RWPE2 (cell line): ENCODE measurements around the gene IDI2.
A peak's percentile ranks its signal among the peaks of the same experiment; 100 is the strongest.
"Not testable (repeated sequence)": the region's sequence is repeated elsewhere in the genome, so short reads cannot be mapped to it uniquely, and the experiment has no call there.

Experiments
- ATAC-seq: fragments of 200-7000 bp; cut with Tn5 transposase; 3 replicates; pipeline ENCODE4 v1.9.1; 2021; ENCODE audit warnings: low read depth
- DNase-seq: peaks from one replicate; pipeline ENCODE4 v3.0.0-alpha.2; 2020; ENCODE audit warnings: low spot score
- H3K27ac ChIP-seq: fragments of 450-650 bp; 2 replicates; pipeline ENCODE4 v1.5.1; 2017; ENCODE audit warnings: mild to moderate bottlenecking; ENCODE audit not compliant: poor library complexity, severe bottlenecking
- H3K27me3 ChIP-seq: fragments of 250-450 bp; sonication (Bioruptor Pico); 2 replicates; pipeline ENCODE4 v1.5.1; 2021; ENCODE audit warnings: mild to moderate bottlenecking, moderate library complexity; ENCODE audit not compliant: insufficient read depth, poor library complexity, severe bottlenecking
- H3K36me3 ChIP-seq: fragments of 250-450 bp; sonication (Bioruptor Pico); 2 replicates; pipeline ENCODE4 v1.5.1; 2020; ENCODE audit warnings: low read depth, mild to moderate bottlenecking, moderate library complexity
- H3K4me1 ChIP-seq: fragments of 250-450 bp; sonication (Bioruptor Pico); 2 replicates; pipeline ENCODE4 v1.5.1; 2021; ENCODE audit warnings: mild to moderate bottlenecking, moderate library complexity; ENCODE audit not compliant: insufficient read depth, poor library complexity, severe bottlenecking
- H3K4me3 ChIP-seq: fragments of 250-450 bp; sonication (Bioruptor Pico); 2 replicates; pipeline ENCODE4 v1.5.1; 2021; ENCODE audit warnings: mild to moderate bottlenecking, moderate library complexity; ENCODE audit not compliant: severe bottlenecking
- H3K9me3 ChIP-seq: fragments of 250-450 bp; sonication (Bioruptor Pico); 2 replicates; pipeline ENCODE4 v1.5.1; 2021; ENCODE audit warnings: mild to moderate bottlenecking, moderate library complexity; ENCODE audit not compliant: severe bottlenecking
- TF ChIP-seq, protein P1 (sequence below): fragments of 450-650 bp; IDR thresholded peaks from one replicate; pipeline ENCODE4 v1.5.1; 2017; ENCODE audit warnings: mild to moderate bottlenecking, moderate library complexity; ENCODE audit not compliant: poor library complexity, severe bottlenecking

Gene IDI2

DNA sequence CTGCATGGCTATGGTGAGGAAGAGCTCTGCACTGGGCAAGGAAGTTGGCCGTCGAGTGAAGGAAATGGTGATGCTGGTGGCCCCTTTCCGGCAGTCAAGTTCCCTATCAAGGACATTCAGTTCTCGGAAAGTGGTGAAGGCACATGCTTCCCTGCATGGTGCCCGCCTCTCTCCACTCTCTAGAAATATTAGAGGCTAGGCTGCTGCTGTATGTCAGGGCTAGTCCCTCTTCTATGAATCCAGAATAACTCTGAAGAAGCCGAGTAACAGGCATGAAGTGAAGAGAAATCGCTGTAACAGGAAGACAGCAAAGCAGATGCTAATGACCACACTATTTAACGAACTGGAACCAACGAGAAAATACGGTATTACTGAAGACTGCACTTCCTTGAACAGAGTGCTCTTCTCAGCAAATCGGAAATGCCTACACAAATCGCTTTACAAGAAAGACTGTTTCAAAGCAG lies 17.9 kb upstream of the IDI2 start:
- Histone ChIP-seq H3K4me1 (peaks cover 3% of the 10 kb centered on the region), H3K9me3 (no peaks in the 10 kb centered on the region), H3K36me3 (peaks cover 79% of the 10 kb centered on the region), H3K27ac (peak overlapping the region; percentile 9), H3K4me3 (no peak overlapping the region), H3K27me3 (no peaks in the 10 kb centered on the region)
- DNase-seq: no peak
- TF ChIP-seq, protein P1, sequence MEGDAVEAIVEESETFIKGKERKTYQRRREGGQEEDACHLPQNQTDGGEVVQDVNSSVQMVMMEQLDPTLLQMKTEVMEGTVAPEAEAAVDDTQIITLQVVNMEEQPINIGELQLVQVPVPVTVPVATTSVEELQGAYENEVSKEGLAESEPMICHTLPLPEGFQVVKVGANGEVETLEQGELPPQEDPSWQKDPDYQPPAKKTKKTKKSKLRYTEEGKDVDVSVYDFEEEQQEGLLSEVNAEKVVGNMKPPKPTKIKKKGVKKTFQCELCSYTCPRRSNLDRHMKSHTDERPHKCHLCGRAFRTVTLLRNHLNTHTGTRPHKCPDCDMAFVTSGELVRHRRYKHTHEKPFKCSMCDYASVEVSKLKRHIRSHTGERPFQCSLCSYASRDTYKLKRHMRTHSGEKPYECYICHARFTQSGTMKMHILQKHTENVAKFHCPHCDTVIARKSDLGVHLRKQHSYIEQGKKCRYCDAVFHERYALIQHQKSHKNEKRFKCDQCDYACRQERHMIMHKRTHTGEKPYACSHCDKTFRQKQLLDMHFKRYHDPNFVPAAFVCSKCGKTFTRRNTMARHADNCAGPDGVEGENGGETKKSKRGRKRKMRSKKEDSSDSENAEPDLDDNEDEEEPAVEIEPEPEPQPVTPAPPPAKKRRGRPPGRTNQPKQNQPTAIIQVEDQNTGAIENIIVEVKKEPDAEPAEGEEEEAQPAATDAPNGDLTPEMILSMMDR: no peak
- no peak for ATAC-seq

DNA sequence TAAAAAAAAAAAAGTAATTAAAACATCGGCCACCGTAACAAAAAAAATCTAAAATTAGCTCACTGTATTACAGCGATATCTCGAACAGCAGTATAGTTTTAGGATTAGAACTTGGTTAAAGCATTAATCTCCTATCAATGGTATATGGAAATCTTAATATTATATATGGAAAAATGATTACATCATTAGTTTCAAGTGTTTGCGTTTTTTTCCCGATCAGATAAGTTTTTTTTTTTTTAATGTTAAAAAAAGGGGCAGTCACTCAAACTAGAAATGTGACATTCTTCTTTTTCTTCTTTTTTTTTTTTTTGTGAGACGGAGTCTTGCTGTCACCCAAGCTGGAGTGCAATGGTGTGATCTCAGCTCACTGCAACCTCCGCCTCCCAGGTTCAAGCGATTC lies 15.9 kb upstream of the IDI2 start:
- Histone ChIP-seq H3K27ac (no peak overlapping the region), H3K4me1 (peaks cover 3% of the 10 kb centered on the region), H3K36me3 (peaks cover 69% of the 10 kb centered on the region), H3K27me3 (no peaks in the 10 kb centered on the region), H3K4me3 (no peak overlapping the region), H3K9me3 (no peaks in the 10 kb centered on the region)
- TF ChIP-seq, protein P1: no peak
- ATAC-seq (no peak), DNase-seq (no peak)

DNA sequence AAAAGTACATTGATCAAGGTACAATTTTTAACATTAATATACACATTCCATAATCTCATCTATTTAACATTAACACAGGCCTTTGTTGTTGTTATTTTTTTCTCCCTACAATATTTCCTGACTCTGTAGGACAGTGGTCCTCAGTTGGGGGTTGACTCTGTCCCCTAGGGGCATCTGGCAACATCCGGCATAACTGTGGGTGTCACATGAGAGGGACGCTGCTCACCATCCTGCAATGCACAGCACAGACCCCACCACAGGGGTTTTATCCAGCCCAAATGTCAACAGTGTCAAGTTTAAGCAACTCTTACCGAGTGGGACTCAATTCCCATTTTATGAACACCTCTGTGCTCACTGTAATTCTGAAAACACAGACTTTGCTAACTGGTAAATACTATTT lies 14.5 kb upstream of the IDI2 start:
- ATAC-seq: no peak
- H3K27ac ChIP-seq: no peak overlapping the region
- H3K4me3 ChIP-seq: no peak overlapping the region
- H3K36me3 ChIP-seq: peaks cover 59% of the 10 kb centered on the region
- no peaks in the 10 kb centered on the region for H3K27me3 ChIP-seq
- TF ChIP-seq, protein P1: no peak
- peaks cover 3% of the 10 kb centered on the region for H3K4me1 ChIP-seq
- DNase-seq: no peak
- H3K9me3 ChIP-seq: no peaks in the 10 kb centered on the region

DNA sequence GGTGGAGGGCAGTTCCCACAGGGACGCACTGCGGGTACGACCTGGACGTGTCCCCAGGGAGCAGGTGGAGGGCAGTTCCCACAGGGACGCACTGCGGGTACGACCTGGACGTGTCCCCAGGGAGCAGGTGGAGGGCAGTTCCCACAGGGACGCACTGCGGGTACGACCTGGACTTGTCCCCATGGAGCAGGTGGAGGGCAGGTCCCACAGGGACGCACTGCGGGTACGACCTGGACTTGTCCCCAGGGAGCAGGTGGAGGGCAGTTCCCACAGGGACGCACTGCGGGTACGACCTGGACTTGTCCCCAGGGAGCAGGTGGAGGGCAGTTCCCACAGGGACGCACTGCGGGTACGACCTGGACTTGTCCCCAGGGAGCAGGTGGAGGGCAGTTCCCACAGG lies 13.1 kb upstream of the IDI2 start:
- H3K4me1 ChIP-seq, H3K27ac ChIP-seq, H3K27me3 ChIP-seq, H3K9me3 ChIP-seq, H3K4me3 ChIP-seq, ATAC-seq, DNase-seq: not testable (repeated sequence)
- peaks cover 45% of the 10 kb centered on the region for H3K36me3 ChIP-seq

DNA sequence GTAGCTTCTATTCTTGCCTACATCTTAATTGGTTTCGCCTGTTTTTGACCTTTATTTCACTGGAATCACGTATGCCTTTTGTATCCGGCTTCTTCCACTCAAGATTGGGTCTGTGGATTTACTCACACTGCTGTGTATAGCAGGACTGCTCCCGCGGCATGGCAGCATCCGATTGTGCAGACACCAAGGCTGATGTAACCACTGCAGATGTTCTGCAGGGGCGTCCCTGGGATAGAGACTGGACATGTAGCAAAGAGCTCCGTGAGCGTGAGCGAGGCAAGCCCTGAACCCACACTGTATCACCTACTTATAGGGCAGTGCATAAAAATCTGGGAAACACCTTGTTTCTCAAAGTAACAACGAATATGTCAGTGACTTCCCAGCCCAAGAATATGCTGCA lies 11.4 kb upstream of the IDI2 start:
- DNase-seq (no peak), ATAC-seq (peak; percentile 12; the same call in 1 of the 3 replicates)
- TF ChIP-seq, protein P1: no peak
- peaks cover 3% of the 10 kb centered on the region for H3K4me1 ChIP-seq
- H3K27ac ChIP-seq: peak overlapping the region; percentile 51
- H3K36me3 ChIP-seq: peaks cover 28% of the 10 kb centered on the region
- no peak overlapping the region for H3K4me3 ChIP-seq
- H3K9me3 ChIP-seq: no peaks in the 10 kb centered on the region
- no peaks in the 10 kb centered on the region for H3K27me3 ChIP-seq
